Measurements from ENCODE around the gene MELK. TPM values are rescaled to one million over a fixed set of nuclear protein-coding genes. Genes with fewer than 3 reads are reported as not detected.

MELK gene
- total and polyA plus RNA-seq, 8 donors = 1.7 to 15.2 (median 3.8) TPM; not detected in 2

DNA sequence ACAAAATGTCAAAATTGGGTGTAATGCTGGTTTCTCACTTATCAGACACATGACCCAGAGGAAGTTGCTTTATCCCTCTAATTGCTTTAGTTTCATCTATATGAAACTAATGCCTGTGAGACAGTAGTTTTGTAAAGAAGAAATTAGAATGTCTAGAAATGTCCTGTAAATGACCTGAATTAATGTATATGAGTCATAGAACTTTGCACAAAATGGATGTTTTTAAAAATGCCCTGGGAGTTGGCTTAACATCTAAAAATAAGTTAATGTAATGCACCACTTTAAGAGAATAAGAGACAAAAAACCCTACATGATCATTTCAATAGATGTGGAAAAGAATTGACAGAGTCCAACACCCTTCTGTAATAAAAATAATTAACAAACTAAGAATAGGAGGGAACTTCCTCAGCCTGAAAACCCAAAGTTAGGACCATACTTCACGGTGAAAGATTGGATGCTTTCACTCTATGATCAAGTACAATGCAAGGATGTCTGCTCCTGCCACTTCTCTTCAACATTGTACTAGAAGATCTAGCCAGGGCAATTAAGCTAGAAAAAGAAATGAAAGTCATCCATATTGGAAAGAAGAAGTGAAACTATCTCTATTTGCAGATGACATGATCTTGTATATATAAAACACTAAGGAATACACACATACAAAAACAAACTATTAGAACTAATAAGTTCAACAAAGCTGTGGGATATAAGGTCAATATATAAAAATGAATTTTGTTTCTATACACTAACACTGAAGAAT, 117.9 kb downstream of the MELK start:
- DNase-seq = no peak
- Histone ChIP-seq H3K9me3 (no peaks in the 10 kb centered on the region), H3K27me3 (no peaks in the 10 kb centered on the region), H3K4me3 (no peak overlapping the region), H3K27ac (no peak overlapping the region), H3K36me3 (no peaks in the 10 kb centered on the region), H3K4me1 (no peaks in the 10 kb centered on the region)
- TF ChIP-seq CTCF (IDR thresholded peaks at IDR 0.05) = no peak
- TF ChIP-seq POLR2A (IDR thresholded peaks at IDR 0.05) = no peak
- TF ChIP-seq EP300 (IDR thresholded peaks at IDR 0.05) = no peak
- TF ChIP-seq POLR2AphosphoS5 (IDR thresholded peaks at IDR 0.05) = no peak
- 81 to 98% (median 89%) methylated on average over 1 of the region's 1 CpG for WGBS, 5 donors
- intact Hi-C loops (cut with DNase I; ENCODE audit: low total_unique reads) = no loop called here

- intact Hi-C loops (cut with DNase I; ENCODE audit: low total_unique reads) = no loop called here
- Histone ChIP-seq H3K9me3 (no peaks in the 10 kb centered on the region), H3K4me1 (no peaks in the 10 kb centered on the region), H3K36me3 (no peaks in the 10 kb centered on the region), H3K27me3 (no peaks in the 10 kb centered on the region), H3K27ac (no peak overlapping the region), H3K4me3 (no peak overlapping the region)
- no peak for TF ChIP-seq CTCF (IDR thresholded peaks at IDR 0.05)
- TF ChIP-seq POLR2AphosphoS5 (IDR thresholded peaks at IDR 0.05) = no peak
- TF ChIP-seq EP300 (IDR thresholded peaks at IDR 0.05) = no peak
- no peak for TF ChIP-seq POLR2A (IDR thresholded peaks at IDR 0.05)
- DNase-seq = no peak
These were observed 119.0 kb downstream of the MELK start for GRCh38 chr9:36691671-36692070.

- H3K36me3 ChIP-seq = no peaks in the 10 kb centered on the region
- intact Hi-C loops (cut with DNase I; ENCODE audit: low total_unique reads) = no loop called here
- TF ChIP-seq POLR2AphosphoS5 (IDR thresholded peaks at IDR 0.05) = no peak
- TF ChIP-seq CTCF (IDR thresholded peaks at IDR 0.05) = no peak
- no peak for TF ChIP-seq EP300 (IDR thresholded peaks at IDR 0.05)
- TF ChIP-seq POLR2A (IDR thresholded peaks at IDR 0.05) = no peak
- H3K9me3 ChIP-seq = peaks cover 7 to 21% (median 13%) of the 10 kb centered on the region in 4 donors
- H3K27ac ChIP-seq = no peak overlapping the region
- no peaks in the 10 kb centered on the region for H3K27me3 ChIP-seq
- 33 to 61% (median 58%) methylated on average over 2 to 3 of the region's 3 CpGs for WGBS, 5 donors
- no peak for DNase-seq
- H3K4me3 ChIP-seq = no peak overlapping the region
- H3K4me1 ChIP-seq = no peaks in the 10 kb centered on the region
These were observed 126.3 kb downstream of the MELK start for GRCh38 chr9:36698984-36699383.

DNA sequence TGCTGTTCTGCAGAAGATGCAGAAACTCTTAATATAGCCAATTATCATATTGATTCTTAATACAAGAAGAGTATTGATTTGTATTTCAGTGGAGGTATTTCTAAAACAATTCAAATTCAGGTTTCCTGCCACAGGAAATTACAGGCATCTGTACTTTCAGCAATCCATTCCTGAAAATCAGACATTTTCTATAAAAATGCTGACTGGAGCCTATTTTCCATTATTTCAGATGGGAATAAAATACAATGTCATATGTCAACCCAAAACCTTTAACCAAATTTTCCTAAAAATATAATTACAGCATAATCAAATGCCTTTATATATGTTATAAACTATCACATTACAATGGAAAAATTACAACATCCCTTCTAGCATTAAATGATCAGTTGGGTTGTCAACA, 131.5 kb downstream of the MELK start:
- H3K27me3 ChIP-seq = no peaks in the 10 kb centered on the region
- H3K36me3 ChIP-seq = no peaks in the 10 kb centered on the region
- intact Hi-C loops (cut with DNase I; ENCODE audit: low total_unique reads) = no loop called here
- TF ChIP-seq POLR2A (IDR thresholded peaks at IDR 0.05) (no peak), POLR2AphosphoS5 (IDR thresholded peaks at IDR 0.05) (no peak), EP300 (IDR thresholded peaks at IDR 0.05) (no peak), CTCF (IDR thresholded peaks at IDR 0.05) (no peak)
- peaks cover 2 to 7% (median 4%) of the 10 kb centered on the region in 4 donors for H3K9me3 ChIP-seq
- DNase-seq = no peak
- no peak overlapping the region for H3K27ac ChIP-seq
- H3K4me3 ChIP-seq = no peak overlapping the region
- H3K4me1 ChIP-seq = no peaks in the 10 kb centered on the region
